ENCODE measurements around the gene CFAP300.

CFAP300 gene

DNA sequence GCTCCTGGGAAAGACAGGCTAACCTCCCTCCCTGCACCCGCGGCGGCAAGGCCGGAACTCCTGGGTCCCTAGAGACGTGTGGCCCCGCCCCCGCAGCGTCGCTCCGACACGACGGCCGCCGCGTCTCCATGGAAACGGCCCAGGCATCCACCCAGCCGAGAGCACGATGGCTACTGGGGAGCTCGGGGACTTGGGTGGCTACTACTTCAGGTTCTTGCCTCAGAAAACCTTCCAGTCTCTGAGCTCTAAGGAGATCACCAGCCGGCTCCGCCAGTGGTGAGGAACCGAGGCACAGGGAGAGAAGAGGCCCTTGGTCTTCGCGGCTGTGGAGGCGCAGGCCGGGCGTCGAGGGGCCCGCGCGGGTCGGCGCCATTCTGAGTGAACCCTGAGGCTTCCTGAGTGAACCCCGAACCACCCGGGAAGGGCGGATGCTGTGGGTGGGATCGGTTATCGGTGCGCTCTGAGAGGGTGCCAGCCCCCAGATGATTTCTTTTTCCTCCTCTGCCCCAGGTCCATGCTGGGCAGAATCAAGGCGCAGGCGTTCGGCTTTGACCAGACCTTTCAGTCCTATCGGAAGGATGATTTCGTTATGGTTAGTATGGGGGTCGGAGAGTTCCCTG, at the start of gene CFAP300:
Gene CFAP300, plus strand, starts transcription at position 133 of the 620 bp plus-strand sequence. Its CDS starts 34 bp downstream, at position 167.
- H3K4me3 ChIP-seq (ENCODE audit: low read length): peak within 1 kb of the TSS; percentile 62
- H3K36me3 ChIP-seq (replicated peaks; ENCODE audit: low read depth, low read length): no peaks in the 10 kb centered on the region
- H2AFZ ChIP-seq (ENCODE audit: low read depth, low read length): peak within 1 kb of the TSS; percentile 80
- peak within 1 kb of the TSS; percentile 61 for H3K4me2 ChIP-seq (ENCODE audit: low read length)
- no peaks in the 10 kb centered on the region for H3K79me2 ChIP-seq (ENCODE audit: low read length)
- peak within 1 kb of the TSS; percentile 59 for H3K27ac ChIP-seq (ENCODE audit: low read length)
- no peak for TF ChIP-seq EZH2phosphoT487 (IDR thresholded peaks at IDR 0.05; ENCODE audit: low read depth)
- TF ChIP-seq, protein P1, sequence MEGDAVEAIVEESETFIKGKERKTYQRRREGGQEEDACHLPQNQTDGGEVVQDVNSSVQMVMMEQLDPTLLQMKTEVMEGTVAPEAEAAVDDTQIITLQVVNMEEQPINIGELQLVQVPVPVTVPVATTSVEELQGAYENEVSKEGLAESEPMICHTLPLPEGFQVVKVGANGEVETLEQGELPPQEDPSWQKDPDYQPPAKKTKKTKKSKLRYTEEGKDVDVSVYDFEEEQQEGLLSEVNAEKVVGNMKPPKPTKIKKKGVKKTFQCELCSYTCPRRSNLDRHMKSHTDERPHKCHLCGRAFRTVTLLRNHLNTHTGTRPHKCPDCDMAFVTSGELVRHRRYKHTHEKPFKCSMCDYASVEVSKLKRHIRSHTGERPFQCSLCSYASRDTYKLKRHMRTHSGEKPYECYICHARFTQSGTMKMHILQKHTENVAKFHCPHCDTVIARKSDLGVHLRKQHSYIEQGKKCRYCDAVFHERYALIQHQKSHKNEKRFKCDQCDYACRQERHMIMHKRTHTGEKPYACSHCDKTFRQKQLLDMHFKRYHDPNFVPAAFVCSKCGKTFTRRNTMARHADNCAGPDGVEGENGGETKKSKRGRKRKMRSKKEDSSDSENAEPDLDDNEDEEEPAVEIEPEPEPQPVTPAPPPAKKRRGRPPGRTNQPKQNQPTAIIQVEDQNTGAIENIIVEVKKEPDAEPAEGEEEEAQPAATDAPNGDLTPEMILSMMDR (IDR thresholded peaks at IDR 0.05; ENCODE audit: low read depth, low read length): no peak
- peaks cover 7% of the 10 kb centered on the region for H3K4me1 ChIP-seq (ENCODE audit: low read length)
- H3K27me3 ChIP-seq (ENCODE audit: low read depth, low read length): no peaks in the 10 kb centered on the region
- H3K9me3 ChIP-seq (ENCODE audit: insufficient read depth, low read length): no peaks in the 10 kb centered on the region
- no peaks in the 10 kb centered on the region for H4K20me1 ChIP-seq (ENCODE audit: insufficient read depth, low read length)
- H3K9ac ChIP-seq (ENCODE audit: low read length): peak within 1 kb of the TSS; percentile 46; the same call in 1 of the 2 replicates

DNA sequence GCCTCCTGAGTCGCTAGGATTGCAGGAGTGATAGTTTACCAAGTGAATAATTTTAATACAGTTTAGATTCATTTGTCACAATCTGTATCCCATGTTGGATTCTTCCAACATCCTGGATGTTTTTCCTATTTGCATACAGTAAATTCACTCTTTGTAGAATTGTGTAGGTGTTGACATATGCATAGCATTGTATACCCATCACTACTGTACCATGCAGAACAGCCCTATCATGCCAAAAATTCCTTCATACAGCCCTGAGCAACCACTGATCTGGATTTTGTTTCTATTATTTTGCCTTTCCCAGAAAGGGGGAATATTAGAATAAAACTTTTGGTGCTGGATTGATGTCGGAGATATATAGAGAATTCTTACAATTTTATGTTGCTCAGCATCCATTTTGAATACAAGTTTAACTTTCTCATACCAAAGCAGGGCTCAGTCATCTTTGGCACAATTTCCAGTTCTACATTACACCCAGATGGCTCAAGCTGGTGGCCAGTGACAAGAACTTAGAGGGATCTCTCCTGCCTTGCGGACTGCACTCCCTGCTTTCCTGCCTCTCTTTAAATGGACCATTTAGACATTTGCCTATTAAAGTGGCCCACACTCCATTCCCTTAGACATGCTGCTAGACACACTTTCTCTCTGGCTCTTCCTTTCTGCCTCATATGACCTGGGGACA, 45.4 kb upstream of the CFAP300 start:
- no peak overlapping the region for H3K4me3 ChIP-seq (ENCODE audit: low read length)

DNA sequence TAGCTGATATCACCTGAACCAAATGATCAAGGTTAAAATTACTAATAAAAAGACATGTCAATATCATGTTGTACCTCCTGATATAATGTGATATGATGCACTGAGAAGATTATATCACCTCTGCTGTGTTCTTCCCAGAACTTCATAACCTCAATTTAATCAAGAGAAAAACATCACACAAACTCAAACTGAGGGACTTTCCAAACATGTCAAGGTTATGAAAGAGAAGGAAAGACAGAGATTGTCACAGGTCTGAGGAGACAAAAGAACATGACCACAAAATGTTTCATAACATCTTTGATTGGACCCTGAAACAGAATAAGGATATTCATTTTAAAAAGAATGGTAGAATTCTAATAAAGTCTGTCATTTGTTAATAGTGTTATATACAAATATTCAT, 43.0 kb upstream of the CFAP300 start:
- Histone ChIP-seq H3K9ac (ENCODE audit: low read length) (no peak overlapping the region), H3K79me2 (ENCODE audit: low read length) (no peaks in the 10 kb centered on the region), H3K9me3 (ENCODE audit: insufficient read depth, low read length) (no peaks in the 10 kb centered on the region), H3K27ac (ENCODE audit: low read length) (no peak overlapping the region), H2AFZ (ENCODE audit: low read depth, low read length) (no peak overlapping the region), H3K27me3 (ENCODE audit: low read depth, low read length) (no peaks in the 10 kb centered on the region), H3K36me3 (replicated peaks; ENCODE audit: low read depth, low read length) (no peaks in the 10 kb centered on the region), H4K20me1 (ENCODE audit: insufficient read depth, low read length) (no peaks in the 10 kb centered on the region), H3K4me1 (ENCODE audit: low read length) (no peaks in the 10 kb centered on the region), H3K4me3 (ENCODE audit: low read length) (no peak overlapping the region), H3K4me2 (ENCODE audit: low read length) (no peak overlapping the region)
- no peak for TF ChIP-seq EZH2phosphoT487 (IDR thresholded peaks at IDR 0.05; ENCODE audit: low read depth)
- TF ChIP-seq, protein P1 (IDR thresholded peaks at IDR 0.05; ENCODE audit: low read depth, low read length): no peak

More for the DNA sequence above, 45.4 kb upstream of the CFAP300 start:
- Histone ChIP-seq H3K4me2 (ENCODE audit: low read length) (no peak overlapping the region), H4K20me1 (ENCODE audit: insufficient read depth, low read length) (no peaks in the 10 kb centered on the region), H3K79me2 (ENCODE audit: low read length) (no peaks in the 10 kb centered on the region), H3K4me1 (ENCODE audit: low read length) (no peaks in the 10 kb centered on the region), H3K9me3 (ENCODE audit: insufficient read depth, low read length) (no peaks in the 10 kb centered on the region), H3K27ac (ENCODE audit: low read length) (no peak overlapping the region), H3K9ac (ENCODE audit: low read length) (no peak overlapping the region), H2AFZ (ENCODE audit: low read depth, low read length) (no peak overlapping the region), H3K36me3 (replicated peaks; ENCODE audit: low read depth, low read length) (no peaks in the 10 kb centered on the region), H3K27me3 (ENCODE audit: low read depth, low read length) (no peaks in the 10 kb centered on the region)
- TF ChIP-seq EZH2phosphoT487 (IDR thresholded peaks at IDR 0.05; ENCODE audit: low read depth): no peak
- TF ChIP-seq, protein P1 (IDR thresholded peaks at IDR 0.05; ENCODE audit: low read depth, low read length): no peak

DNA sequence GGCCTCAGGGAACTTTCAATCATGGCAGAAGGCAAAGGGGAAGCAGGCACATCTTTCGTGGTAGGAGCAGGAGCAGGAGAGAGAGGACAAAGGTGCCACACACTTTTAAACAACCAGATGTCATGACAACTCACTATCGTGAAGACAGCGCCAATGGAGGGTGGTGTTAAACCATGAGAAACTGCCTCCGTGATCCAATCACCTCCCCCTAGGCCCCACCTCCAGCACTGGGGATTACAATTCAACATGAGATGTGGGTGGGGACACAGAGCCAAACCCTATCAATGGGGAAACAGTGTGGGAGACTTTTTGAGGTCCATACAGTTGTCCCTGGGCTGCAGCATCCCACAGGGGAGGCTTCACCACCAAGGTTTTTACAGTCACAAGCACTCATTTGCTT, 41.9 kb upstream of the CFAP300 start:
- H3K4me3 ChIP-seq (ENCODE audit: low read length): no peak overlapping the region
- no peak overlapping the region for H2AFZ ChIP-seq (ENCODE audit: low read depth, low read length)

More for the DNA sequence above, 41.9 kb upstream of the CFAP300 start:
- Histone ChIP-seq H3K27ac (ENCODE audit: low read length) (no peak overlapping the region), H3K4me1 (ENCODE audit: low read length) (no peaks in the 10 kb centered on the region), H3K27me3 (ENCODE audit: low read depth, low read length) (no peaks in the 10 kb centered on the region), H3K36me3 (replicated peaks; ENCODE audit: low read depth, low read length) (no peaks in the 10 kb centered on the region), H3K79me2 (ENCODE audit: low read length) (no peaks in the 10 kb centered on the region), H3K4me2 (ENCODE audit: low read length) (no peak overlapping the region), H3K9ac (ENCODE audit: low read length) (no peak overlapping the region), H3K9me3 (ENCODE audit: insufficient read depth, low read length) (no peaks in the 10 kb centered on the region), H4K20me1 (ENCODE audit: insufficient read depth, low read length) (no peaks in the 10 kb centered on the region)
- no peak for TF ChIP-seq EZH2phosphoT487 (IDR thresholded peaks at IDR 0.05; ENCODE audit: low read depth)
- TF ChIP-seq, protein P1 (IDR thresholded peaks at IDR 0.05; ENCODE audit: low read depth, low read length): no peak
